ENCODE measurements around the gene AGMO.

GRCh38 chr7:15555381-15555859 lies 6.4 kb downstream of the AGMO start:
- TF ChIP-seq CTCF (conservative IDR thresholded peaks at IDR 0.05 in 1 of 2, IDR thresholded peaks at IDR 0.05 in 1 of 2; ENCODE audit: low read depth in 1 of 2, low read length in 2 of 2) = peak in 1 of 2 donors; percentile 42
- TF ChIP-seq EZH2 (IDR thresholded peaks at IDR 0.05; ENCODE audit: low read length, missing control alignments) = no peak
